GM23248 (cell line): ENCODE measurements around the gene PITPNM3. TPM values are rescaled to one million over a fixed set of nuclear protein-coding genes. Genes with fewer than 3 reads are reported as not detected.
A peak's percentile ranks its signal among the peaks of the same experiment; 100 is the strongest.

Source experiments
- DNase-seq: peaks from one replicate; pipeline ENCODE4 v3.0.0-alpha.2; 2015
- H2AFZ ChIP-seq: fragments of 200-600 bp; sonication (generic); 2 replicates; pipeline ENCODE4 v1.6.1; 2016; ENCODE audit warnings: antibody characterized with exemption
- H3F3A ChIP-seq: fragments of 200-600 bp; sonication (generic); 2 replicates; pipeline ENCODE4 v1.6.1; 2016; ENCODE audit warnings: mild to moderate bottlenecking, antibody characterized with exemption, mixed run types; ENCODE audit not compliant: insufficient read depth
- H3K27ac ChIP-seq: fragments of 200-600 bp; sonication (generic); 2 replicates; pipeline ENCODE4 v1.5.1; 2016; ENCODE audit warnings: mild to moderate bottlenecking
- H3K27me3 ChIP-seq: fragments of 200-600 bp; sonication (generic); replicated peaks from 2 replicates; pipeline ENCODE4 v1.6.1; 2016; ENCODE audit warnings: mild to moderate bottlenecking; ENCODE audit not compliant: insufficient read depth
- H3K36me3 ChIP-seq: fragments of 200-600 bp; sonication (generic); 2 replicates; pipeline ENCODE4 v1.6.1; 2016; ENCODE audit warnings: low read depth, mild to moderate bottlenecking
- H3K4me1 ChIP-seq: fragments of 200-600 bp; sonication (generic); 2 replicates; pipeline ENCODE4 v1.6.1; 2016; ENCODE audit warnings: mild to moderate bottlenecking; ENCODE audit not compliant: insufficient read depth
- H3K4me2 ChIP-seq: fragments of 200-600 bp; sonication (generic); one replicate; pipeline ENCODE4 v1.6.1; 2016; ENCODE audit warnings: mild to moderate bottlenecking; ENCODE audit not compliant: unreplicated experiment
- H3K4me3 ChIP-seq: fragments of 200-600 bp; sonication (generic); 2 replicates; pipeline ENCODE4 v1.5.1; 2016; ENCODE audit warnings: mild to moderate bottlenecking
- H3K79me2 ChIP-seq: fragments of 200-600 bp; sonication (generic); 2 replicates; pipeline ENCODE4 v1.6.1; 2016; ENCODE audit warnings: mild to moderate bottlenecking; ENCODE audit not compliant: insufficient read depth
- H3K9ac ChIP-seq: fragments of 200-600 bp; sonication (generic); 2 replicates; pipeline ENCODE4 v1.6.1; 2016; ENCODE audit warnings: mild to moderate bottlenecking
- H3K9me2 ChIP-seq: fragments of 200-600 bp; sonication (generic); 2 replicates; pipeline ENCODE4 v1.6.1; 2016; ENCODE audit warnings: mixed run types, mild to moderate bottlenecking, moderate library complexity; ENCODE audit not compliant: insufficient read depth
- H3K9me3 ChIP-seq: fragments of 200-600 bp; sonication (generic); one replicate; pipeline ENCODE4 v1.6.1; 2017; ENCODE audit warnings: low read depth
- H4K20me1 ChIP-seq: fragments of 200-600 bp; sonication (generic); 2 replicates; pipeline ENCODE4 v1.6.0; 2016; ENCODE audit not compliant: insufficient read depth
- EZH2 ChIP-seq: fragments of 200-600 bp; sonication (generic); IDR thresholded peaks from 2 replicates; pipeline ENCODE4 v1.6.1; 2018; ENCODE audit warnings: antibody characterized with exemption, mild to moderate bottlenecking; ENCODE audit not compliant: insufficient read depth, poor library complexity, severe bottlenecking
- EZH2phosphoT487 ChIP-seq: fragments of 200-600 bp; sonication (generic); IDR thresholded peaks from 2 replicates; pipeline ENCODE4 v1.6.1; 2018; ENCODE audit warnings: antibody characterized with exemption, moderate library complexity, mild to moderate bottlenecking, low read depth; ENCODE audit not compliant: insufficient read depth
- WGBS, 2 experiments: methylation state at CpG; one replicate each; pipeline ENCODE4 v1.1.6; 2015 to 2017; ENCODE audit warnings: low lambda C conversion rate in 2 of 2, low coverage in 1 of 2; ENCODE audit errors: missing lambda C conversion rate in 2 of 2; 5-methylcytosine and 5-hydroxymethylcytosine counted together
- in situ Hi-C: fragments of 300-500 bp; cut with MboI; formaldehyde crosslinking; loops from 2 replicates; pipeline ENCODE4 v1.15.0; 2020
- polyA plus RNA-seq: library from polyadenylated mRNA; unstranded; fragments of >200 nt; fragmentation: Nextera tagmentation; extraction: Ambion mirVana; gene quantifications from 2 replicates; pipeline ENCODE4 v1.2.1, GENCODE V29; 2016
- total RNA-seq: library from RNA; depleted of rRNA; stranded (reverse); fragments of >200 nt; shearing (Covaris generic); gene quantifications from 2 replicates; pipeline ENCODE4 v1.2.3, GENCODE V29; 2014

PITPNM3 gene
- total and polyA plus RNA-seq, 2 experiments from 2014 or later = 6.5 to 12.8 TPM

DNA sequence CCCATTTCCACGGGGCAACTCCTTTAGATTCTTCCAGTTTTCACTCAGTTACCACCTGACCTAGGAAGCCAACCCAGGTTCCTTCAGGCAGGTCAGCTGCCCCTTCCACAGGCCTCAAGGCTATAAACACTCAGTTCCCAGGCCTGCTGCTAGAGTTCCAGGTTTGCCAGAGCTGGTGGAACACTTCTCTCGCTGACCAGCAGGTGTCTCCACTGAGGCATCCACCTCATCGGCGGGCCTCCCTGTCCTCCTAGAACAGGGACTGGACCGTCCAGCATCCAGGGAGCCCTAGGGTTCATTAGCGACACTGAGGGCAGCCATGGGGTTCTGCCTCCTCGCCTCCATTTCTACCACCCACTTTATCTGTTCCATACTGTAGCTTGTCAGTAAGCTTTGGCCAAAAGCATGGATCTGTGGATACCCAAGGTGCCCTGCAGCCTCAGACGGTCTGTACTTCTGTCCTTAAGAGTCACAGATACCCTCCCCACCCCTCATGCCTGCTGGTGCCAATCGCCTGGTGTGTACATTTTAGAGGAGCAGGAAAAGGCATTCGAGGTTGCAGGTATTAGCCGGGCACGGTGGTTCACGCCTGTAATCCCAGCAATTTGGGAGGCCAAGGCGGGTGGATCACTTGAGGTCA lies 83.1 kb downstream of the PITPNM3 start:
- in situ Hi-C loops = no loop called here

DNA sequence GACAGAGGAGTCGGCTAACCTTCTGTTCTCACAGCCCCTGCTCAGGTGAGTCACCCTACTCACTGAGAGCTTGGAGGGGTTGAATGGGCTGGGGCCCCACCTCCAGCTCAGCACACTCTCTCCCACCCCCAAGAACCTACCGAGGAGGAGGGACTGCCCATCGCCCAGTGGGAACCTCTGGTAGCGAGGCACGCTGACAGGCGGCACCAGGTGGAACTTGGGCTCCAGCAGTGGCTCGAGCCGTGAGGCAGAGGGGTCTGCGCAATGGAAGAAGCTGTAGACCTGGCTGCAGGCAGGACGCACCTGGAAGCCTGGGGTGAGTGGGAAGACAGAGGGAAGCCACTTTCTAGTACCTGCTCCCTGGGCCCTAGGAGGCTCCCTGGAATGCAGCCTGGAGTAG lies 83.8 kb downstream of the PITPNM3 start:
- H3K36me3 ChIP-seq = no peaks in the 10 kb centered on the region; the same call in 1 of the 2 replicates
- H3K9me2 ChIP-seq = no peaks in the 10 kb centered on the region
- H3K4me3 ChIP-seq = no peak overlapping the region
- no peaks in the 10 kb centered on the region for H4K20me1 ChIP-seq
- 91 to 92% methylated on average over 10 of the region's 10 CpGs for WGBS, 2 experiments
- DNase-seq = no peak
- no peak overlapping the region for H3K4me2 ChIP-seq
- no peak overlapping the region for H2AFZ ChIP-seq
- H3K27me3 ChIP-seq = no peaks in the 10 kb centered on the region
- H3F3A ChIP-seq = peaks cover 17% of the 10 kb centered on the region; the same call in 1 of the 2 replicates
- peaks cover 14% of the 10 kb centered on the region for H3K4me1 ChIP-seq
- no peak overlapping the region for H3K27ac ChIP-seq
- H3K9ac ChIP-seq = no peak overlapping the region
- in situ Hi-C loops = no loop called here
- H3K9me3 ChIP-seq = no peaks in the 10 kb centered on the region
- no peaks in the 10 kb centered on the region for H3K79me2 ChIP-seq
- no peak for TF ChIP-seq EZH2
- no peak for TF ChIP-seq EZH2phosphoT487

More for the DNA sequence above, 83.1 kb downstream of the PITPNM3 start:
- Histone ChIP-seq H3K9me2 (no peaks in the 10 kb centered on the region), H3K9me3 (no peaks in the 10 kb centered on the region), H3K4me3 (no peak overlapping the region), H3K4me1 (peaks cover 14% of the 10 kb centered on the region), H2AFZ (no peak overlapping the region), H3K27me3 (no peaks in the 10 kb centered on the region), H3F3A (peaks cover 17% of the 10 kb centered on the region; the same call in 1 of the 2 replicates), H3K4me2 (no peak overlapping the region), H4K20me1 (no peaks in the 10 kb centered on the region), H3K79me2 (no peaks in the 10 kb centered on the region), H3K36me3 (no peaks in the 10 kb centered on the region; the same call in 1 of the 2 replicates), H3K9ac (no peak overlapping the region), H3K27ac (no peak overlapping the region)
- WGBS, 2 experiments = 49% methylated on average over 14 of the region's 14 CpGs
- DNase-seq = peak; percentile 81
- TF ChIP-seq EZH2phosphoT487 (no peak), EZH2 (no peak)

DNA sequence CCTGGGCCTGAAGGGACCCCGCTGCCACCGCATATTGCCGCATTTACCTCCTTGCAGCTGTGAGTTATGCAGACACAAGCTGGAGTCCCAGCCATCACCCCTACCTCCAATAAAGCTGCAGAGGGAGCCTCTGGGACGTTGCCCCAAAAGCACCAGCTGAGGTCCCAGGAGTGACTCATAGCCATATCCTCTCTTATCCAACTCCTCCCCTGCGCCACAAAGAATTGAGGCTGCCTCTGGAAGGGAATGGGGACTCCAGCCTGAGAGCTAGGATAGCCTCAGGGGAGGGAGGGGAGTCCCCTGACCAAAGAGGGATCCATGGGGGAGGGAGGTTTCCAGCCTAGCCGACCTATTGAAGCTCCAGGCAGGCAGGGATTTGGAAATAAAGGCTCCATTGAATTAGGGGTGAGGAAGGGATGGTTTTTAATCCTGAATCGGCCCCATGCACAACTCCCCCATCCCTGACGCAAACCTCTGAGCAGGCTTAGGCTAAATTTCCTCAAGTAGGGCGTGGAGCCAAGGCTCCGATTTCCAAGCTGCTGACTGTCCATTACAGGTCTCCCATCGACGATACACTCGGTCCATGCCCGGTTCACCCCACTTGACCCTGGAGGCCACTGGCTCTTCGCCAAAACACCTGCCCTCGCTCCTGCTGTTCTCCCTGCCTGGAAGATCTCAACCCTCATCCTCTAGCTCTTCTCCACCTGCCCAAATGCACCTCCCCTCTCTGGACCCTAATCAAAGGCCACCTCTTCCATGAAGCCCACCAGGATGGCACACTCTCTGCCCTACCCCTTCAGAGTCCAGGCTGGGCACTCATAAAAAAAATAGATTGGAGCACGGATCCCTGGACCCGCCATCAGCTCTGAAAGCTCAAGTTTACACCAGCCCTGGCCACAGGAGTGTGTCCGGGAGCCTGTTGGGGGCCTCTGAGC lies 84.6 kb downstream of the PITPNM3 start:
- H3K4me2 ChIP-seq = peak overlapping the region; percentile 3
- in situ Hi-C loops = no loop called here
- WGBS, 2 experiments = 58 to 65% methylated on average over 19 of the region's 19 CpGs

DNA sequence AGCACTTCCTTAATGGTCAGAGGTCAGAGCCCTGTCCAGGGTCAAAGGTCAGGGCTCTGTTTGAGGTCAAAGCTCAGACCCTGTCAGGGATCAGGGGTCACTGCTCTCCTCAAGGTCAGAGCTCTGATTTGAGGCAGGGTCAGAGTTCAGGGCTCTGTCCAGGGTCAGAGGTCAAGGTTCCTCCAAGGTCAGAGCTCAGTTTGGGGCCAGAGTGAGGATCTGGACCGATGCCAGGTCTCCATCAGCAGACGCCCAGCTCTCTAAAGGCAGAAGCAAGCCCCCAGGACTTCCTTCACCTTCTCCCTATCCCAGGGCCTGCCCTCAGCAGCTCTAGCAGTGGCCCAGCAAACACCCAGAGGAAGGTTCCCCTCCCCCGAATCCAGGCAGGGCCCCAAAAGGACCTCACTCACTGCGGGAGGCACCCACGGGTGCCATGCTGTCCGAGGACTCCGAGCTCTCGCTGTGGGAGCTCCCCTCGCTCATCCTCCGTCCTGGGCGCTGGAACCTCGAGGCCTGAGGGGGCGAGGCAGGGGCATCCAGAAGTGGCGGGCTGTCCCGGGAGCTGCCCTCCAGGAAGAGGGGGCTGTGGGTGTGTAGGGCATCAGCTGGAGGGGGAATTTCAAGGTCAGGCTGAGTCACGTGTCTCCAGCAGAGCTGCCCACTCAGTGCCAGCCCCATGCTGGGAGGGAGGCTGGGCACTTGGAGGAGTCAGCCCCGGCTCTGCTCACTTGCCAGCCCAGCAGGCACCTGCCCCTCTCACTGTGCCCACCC lies 85.4 kb downstream of the PITPNM3 start:
- no peaks in the 10 kb centered on the region for H4K20me1 ChIP-seq
- H3K4me3 ChIP-seq = no peak overlapping the region
- H3K4me2 ChIP-seq = no peak overlapping the region
- in situ Hi-C loops = no loop called here
- 88 to 94% methylated on average over 14 to 17 of the region's 17 CpGs for WGBS, 2 experiments
- no peaks in the 10 kb centered on the region; the same call in 1 of the 2 replicates for H3K36me3 ChIP-seq
- peaks cover 5% of the 10 kb centered on the region; the same call in 1 of the 2 replicates for H3F3A ChIP-seq
- H3K9me3 ChIP-seq = no peaks in the 10 kb centered on the region
- no peak overlapping the region for H3K9ac ChIP-seq
- no peak overlapping the region for H3K27ac ChIP-seq
- no peaks in the 10 kb centered on the region for H3K79me2 ChIP-seq
- H2AFZ ChIP-seq = no peak overlapping the region
- no peaks in the 10 kb centered on the region for H3K9me2 ChIP-seq
- peak; percentile 16 for DNase-seq
- H3K4me1 ChIP-seq = peaks cover 14% of the 10 kb centered on the region
- H3K27me3 ChIP-seq = no peaks in the 10 kb centered on the region
- TF ChIP-seq EZH2 = no peak
- TF ChIP-seq EZH2phosphoT487 = no peak

More for the DNA sequence above, 84.6 kb downstream of the PITPNM3 start:
- Histone ChIP-seq H4K20me1 (no peaks in the 10 kb centered on the region), H3F3A (peaks cover 14% of the 10 kb centered on the region; the same call in 1 of the 2 replicates), H3K27me3 (no peaks in the 10 kb centered on the region), H3K9me3 (no peaks in the 10 kb centered on the region), H2AFZ (no peak overlapping the region), H3K36me3 (no peaks in the 10 kb centered on the region; the same call in 1 of the 2 replicates), H3K27ac (no peak overlapping the region), H3K79me2 (no peaks in the 10 kb centered on the region), H3K9me2 (no peaks in the 10 kb centered on the region), H3K4me1 (peaks cover 14% of the 10 kb centered on the region), H3K9ac (no peak overlapping the region), H3K4me3 (no peak overlapping the region)
- DNase-seq = peak; percentile 86
- TF ChIP-seq EZH2phosphoT487 (no peak), EZH2 (no peak)
